Stimulated activated CD4-positive, alpha-beta T cell treated with anti-CD3 and anti-CD28 coated beads, TNF-alpha, amount 100 ng/mL, for 24 hours (primary cell): Measurements from ENCODE around the gene MAD1L1.
"Not testable (repeated sequence)": the region's sequence is repeated elsewhere in the genome, so short reads cannot be mapped to it uniquely, and the experiment has no call there.

Experiments
- DNase-seq, 3 experiments: peaks; one replicate each; pipeline ENCODE4 v3.0.0-alpha.2; 2020; ENCODE audit warnings: low read depth in 3 of 3

MAD1L1 gene

DNA sequence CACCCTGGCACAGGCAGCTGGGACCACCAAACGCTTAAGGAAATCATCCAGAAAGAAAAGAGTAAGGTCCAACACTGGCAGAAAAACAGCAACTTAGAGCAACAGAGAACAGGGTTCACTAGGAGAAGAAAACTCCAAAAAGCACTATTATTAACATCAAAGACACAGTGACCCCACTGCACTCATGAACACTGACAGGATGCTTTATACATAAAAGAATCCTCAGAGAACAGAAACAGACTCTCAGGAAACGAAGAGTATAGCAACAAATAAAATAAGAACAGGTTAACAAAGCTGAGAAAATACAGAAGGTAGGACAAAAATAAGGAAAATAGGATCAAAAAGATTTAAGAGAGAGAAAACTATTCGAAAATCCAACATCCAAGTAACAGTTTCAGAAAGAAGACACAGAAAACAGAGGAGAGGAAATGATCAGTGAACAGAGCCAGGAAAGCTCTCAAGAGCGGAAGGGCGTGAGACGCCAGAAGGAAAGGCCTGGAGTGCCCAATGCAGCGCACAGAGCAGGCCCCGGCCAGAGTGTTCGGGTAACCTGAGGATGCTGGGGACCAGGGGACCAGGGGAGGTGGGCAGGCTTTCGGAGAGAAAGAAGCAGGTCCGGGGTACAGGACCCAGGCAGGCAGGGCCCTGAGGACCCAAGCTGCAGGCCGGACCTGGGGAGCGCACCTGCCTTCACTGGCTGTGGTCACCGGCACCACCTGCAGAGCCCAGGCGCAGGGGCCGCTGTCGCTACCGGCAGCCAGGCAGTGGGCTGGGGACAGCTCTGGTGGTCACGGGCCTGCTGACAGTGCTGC, 258.2 kb downstream of the MAD1L1 start:
- DNase-seq = no peak

DNA sequence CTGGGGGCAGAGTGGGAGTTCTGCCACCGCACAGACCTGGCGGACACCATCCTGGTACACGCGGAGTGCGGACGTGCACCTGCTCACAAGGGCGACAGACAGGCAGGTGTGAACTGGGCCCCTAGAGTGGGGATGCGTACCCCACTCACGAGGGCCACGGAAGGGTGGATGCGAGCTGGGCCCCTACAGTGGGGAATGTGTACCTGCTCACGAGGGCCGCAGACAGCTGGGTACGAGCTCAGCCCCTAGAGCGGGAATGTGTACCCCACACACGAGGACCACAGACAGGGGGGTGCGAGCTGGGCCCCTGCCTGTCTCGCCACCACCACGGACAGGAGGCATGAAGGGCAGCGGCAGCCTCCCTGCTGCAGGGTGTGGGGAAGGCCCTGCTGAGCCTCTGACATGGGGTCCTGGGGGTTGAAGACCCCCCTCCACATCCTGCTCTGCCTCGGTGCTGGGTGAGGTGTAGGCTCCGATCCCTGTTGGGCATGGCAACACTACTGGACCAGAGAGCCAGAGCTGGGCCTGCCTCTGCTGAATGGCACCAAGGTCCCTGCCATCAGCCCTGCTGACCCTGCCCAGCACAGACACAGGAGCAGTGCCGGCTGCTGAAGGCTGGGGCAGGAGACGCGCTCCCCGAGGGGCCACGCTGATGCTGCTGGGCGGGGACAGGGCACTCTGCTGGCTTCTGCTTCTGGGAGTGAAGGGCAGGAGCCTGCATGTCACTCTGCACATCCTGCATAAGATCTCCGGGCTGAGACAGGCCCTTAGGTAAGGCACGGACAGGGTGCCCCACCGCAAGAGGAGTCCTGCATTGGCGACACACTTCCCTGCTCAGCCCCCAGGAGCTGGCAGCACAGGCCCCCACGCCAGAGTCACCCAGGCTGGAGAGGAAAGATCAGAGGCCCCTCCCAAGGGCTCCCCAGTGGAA, 259.2 kb downstream of the MAD1L1 start:
- no peak for DNase-seq

DNA sequence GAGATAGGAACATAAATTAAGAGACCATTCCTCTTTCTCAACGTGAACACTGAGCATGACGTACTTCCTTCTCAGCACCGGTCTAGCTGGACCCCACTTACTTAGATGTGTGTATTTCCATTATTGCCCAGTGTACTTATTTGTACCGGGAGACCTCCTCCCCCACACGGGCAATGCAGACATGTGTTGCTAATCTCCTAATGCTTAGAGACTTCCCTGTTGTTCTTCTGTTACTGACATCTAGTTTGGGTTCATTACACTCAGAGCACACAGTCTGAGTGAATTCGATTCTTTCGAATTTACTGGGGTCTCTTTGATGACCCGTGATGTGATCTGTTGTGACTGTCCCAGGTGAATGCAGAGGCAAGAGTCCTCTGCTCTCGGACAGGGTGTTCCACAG, 260.0 kb downstream of the MAD1L1 start:
- no peak for DNase-seq

DNA sequence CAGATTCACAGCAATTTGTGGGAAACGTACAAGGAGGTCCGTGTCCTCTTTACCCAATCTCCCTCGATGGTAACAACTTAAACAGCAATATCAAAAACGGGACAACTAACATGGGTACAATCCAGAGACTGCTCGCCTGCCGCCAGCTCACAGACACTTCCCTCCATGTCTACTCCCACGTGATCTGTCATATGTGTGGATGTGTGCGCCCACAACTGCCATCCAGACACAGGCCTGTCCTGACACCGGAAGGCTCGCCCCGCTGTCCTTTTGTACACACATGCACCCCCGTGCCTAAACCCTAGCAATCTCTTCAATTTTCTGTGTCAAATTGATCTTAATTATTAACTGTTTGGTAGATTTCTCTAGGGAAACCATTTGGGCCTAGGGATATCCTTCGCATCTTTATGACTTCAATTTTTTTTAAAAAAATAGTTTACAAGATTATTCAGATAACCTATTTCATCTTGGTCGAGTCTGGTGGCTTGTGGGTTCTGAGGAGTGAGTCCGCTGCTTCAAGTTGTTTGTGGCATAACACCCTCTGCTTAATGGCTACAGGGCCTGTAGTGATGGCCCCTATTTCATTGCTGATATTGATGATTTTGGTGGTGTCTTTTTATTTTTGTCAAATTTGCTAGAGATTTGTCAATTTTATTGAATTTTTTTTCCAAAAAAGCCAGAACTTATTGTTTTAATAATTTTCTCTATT, 260.6 kb downstream of the MAD1L1 start:
- no peak for DNase-seq

DNA sequence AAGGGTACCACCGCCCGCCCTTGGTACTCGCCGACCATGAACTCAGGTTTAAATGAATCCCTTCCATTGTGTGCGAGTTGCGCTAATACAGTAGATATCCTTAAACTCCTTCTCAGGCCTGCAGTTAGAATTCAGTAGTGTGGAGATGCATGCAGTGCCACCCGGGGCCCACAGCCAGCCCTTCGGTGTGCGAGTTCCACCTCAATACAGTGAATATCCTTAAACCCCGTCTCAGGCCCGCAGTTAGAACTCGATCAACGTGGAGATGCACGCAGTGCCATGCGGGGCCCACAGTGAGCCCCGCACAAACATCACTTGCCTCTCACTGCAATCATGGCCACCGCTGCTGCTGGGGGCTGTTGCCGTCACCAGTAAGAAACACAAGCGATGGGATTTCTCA, 261.9 kb downstream of the MAD1L1 start:
- DNase-seq = no peak

DNA sequence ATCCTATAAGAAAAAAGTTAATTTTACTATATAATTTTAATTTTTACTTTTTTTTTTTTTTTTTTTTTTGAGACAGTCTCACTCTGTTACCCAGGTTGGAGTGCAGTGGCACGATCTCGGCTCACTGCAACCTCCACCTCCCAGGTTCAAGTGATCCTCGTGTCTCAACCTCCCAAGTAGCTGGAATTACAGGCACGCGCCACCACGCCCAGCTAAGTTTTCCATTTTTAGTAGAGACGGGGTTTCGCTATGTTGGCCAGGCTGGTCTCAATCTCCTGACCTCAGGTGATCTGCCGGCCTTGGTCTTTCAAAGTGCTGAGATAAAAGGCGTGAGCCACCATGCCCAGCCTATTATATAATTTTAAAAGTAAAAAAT, 262.5 kb downstream of the MAD1L1 start:
- not testable (repeated sequence) for DNase-seq

DNA sequence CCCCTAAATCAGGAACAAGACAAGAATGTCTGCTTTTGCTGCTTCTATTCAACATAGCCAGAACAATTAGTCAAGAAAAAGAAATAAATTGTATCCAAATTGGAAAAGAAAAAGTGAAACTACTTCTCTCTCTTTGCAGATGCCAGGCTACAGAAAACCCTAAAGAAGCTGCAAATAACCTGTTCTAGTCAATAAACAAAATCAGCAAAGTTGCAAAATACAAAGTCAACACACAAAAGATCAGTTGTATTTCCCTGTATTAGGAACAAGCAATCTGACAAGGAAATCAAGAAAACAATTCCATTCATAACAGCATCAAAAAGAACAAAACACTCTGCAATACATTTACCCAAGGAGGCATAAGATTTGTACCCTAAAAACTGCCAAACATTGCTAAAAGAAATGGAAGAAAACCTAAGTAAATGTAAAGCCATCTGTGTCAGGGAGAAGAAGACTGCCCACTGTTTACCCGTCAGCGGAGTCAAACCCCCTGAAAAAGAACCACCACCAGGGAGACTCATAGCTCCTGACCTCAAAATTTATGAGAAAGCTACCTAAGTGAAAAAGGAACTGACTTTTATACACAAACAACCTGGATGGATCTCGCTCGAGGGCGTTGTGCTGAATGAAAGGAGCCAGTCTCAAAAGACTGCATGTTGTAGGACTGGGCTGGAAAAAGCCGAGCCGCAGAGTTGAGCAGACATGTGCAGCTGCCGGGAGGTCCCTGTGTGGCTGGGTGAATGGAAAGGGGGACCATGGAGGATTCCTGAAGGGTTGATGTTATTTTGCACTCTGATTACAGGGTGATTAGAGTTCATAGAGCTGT, 263.1 kb downstream of the MAD1L1 start:
- DNase-seq = no peak

DNA sequence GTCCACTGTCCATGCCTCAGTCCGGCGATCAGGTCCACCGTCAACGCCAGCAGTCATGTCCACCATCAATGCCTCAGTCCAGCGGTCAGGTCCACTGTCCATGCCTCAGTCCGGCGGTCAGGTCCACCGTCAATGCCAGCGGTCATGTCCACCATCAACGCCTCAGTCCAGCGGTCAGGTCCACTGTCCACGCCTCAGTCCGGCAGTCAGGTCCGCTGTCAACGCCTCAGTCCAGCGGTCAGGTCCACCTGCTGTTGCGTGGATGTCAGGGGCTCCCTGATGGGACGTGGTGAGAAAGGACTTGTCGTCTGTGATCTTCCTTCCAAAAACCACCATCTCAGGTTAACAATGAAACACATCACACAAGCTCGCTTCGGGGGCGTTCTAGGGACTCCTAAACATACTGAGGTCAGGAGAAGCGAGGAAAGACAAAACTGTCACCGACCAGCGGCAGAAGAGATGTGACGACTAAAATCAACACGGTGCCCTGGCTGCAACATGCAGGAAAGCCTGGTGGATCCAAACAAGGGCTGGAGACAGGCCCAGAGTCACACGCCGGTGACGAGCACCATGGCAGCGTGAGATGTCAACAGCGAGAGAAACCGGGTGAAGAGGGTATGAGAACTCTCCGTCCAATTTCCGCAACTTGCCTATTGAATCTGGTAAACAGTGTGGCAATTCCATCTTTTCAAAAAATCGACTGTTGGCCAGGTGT, 264.2 kb downstream of the MAD1L1 start:
- no peak for DNase-seq

DNA sequence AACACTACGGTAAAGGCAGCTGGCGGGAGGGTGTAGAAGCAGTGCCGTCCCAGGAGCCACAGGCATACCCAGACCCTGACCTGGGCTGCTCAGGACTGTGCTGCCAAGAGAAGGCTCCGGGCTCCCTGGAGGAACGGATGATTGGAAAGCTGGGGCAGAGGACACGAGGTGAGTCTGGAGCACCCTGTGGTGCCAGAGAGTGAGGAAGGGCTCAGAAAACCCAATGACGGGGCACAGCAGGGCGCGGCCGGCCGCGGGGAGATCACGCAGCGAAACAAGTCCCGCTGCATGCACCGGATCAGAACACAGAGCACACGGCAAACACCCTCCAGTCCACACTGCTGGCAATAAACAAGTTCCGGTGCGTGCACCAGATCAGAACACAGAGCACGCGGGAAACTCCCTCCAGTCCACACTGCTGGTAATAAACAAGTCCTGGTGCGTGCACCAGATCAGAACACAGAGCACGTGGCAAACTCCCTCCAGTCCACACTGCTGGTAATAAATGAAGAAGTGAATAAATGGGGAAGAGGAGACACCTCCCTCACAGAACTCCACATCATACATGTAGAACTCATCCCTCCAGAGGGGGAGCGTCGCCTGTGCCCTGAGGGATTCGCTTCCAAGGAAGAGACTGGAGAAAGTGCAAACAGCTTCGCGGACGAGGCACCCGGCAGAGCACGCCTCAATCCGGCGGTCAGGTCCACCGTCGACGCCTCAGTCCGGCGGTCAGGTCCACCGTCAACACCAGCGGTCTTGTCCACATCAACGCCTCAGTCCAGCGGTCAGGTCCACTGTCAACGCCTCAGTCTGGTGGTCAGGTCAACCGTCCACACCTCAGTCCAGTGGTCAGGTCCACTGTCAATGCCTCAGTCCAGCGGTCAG, 265.0 kb downstream of the MAD1L1 start:
- DNase-seq = no peak

DNA sequence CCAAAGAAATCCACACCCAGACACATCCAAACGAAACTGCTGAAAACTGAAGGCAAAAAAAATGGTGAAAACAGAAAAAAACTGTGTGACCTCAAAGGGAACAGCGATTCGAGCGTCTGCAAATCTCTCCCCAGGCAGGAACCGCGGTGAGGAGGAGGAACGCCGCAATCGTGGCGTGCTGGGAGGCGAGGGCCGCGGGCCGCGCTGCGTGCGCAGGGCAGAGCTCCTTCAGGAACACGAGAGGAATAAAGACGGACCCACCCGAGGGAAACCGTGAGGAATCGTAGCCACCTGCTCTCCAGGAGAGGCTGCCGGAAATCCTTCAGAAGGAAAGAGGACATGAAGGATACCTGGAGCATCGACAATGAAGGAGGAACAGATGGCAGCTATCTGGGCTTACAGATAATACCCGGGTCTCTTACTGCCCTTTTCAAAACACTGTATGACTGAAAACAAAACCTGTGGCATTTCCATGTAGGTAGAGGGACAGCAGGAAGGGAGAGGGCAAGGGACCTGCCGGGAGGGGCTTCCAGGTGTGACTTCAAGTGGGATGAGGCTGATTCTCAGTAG, 266.0 kb downstream of the MAD1L1 start:
- no peak for DNase-seq

DNA sequence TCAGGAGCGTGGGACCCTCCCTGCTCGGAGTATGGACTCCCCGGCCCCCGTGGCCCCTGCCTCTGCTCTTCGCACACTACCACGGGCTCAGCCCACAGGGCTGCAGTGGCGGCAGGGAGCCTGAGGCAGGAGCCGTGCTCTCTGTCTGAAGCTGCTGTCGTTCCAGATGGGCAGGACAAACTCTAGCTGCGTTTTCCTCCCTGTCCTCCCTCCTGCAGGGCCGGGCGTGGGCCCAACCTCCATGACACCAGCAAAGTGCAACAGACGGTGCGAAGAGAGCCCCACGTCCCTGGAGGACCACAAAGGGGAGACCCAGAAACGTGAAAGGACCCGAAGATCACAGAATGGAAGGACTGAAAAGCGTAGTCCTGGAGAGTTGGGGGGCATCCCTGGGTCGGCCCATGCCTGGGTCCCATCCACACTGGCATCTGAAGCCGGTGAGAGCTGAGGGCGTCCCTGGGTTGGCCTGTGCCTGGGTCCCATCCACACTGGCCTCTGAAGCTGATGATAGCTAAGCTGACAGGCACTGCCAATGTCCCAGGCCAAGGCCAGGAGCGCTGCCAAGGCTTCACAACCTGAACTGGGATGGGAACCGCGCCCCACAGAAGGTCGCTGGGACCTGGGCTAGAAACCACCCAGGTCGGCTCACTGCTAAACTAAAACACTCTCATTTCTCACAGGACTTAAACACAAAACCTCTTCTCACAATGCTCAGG, 267.0 kb downstream of the MAD1L1 start:
- no peak for DNase-seq

DNA sequence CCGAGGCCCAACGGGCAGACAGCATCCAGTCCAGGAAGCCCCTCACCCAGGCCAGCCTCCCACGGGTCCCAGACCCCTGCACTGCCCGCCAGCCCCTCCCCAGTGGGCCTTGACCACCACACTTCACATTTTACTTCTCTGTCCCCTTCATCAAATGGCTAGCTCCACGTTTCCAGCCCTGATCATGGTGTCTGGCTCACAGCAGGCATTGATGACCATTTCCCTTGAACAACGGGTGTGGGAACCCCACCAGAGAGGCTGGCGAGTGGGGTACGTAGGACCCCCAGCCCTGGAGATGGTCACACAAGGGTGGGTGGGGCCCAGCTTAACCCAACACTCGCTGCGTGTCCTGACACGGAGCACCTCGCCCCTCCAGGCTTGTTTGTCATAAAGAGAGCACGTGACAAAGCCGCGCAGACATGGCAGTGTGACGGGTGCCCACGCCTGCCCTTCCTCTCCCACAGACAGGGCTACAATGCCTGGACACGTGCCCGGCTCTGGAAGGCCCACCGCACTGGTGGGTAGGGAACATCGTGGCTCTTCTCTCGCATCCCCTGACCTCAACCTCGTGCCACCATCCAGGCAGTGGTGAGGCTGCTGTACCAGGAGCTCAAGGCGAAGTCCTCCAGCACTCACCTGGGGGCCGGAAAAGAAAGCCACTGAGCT, 267.7 kb downstream of the MAD1L1 start:
- DNase-seq = no peak

DNA sequence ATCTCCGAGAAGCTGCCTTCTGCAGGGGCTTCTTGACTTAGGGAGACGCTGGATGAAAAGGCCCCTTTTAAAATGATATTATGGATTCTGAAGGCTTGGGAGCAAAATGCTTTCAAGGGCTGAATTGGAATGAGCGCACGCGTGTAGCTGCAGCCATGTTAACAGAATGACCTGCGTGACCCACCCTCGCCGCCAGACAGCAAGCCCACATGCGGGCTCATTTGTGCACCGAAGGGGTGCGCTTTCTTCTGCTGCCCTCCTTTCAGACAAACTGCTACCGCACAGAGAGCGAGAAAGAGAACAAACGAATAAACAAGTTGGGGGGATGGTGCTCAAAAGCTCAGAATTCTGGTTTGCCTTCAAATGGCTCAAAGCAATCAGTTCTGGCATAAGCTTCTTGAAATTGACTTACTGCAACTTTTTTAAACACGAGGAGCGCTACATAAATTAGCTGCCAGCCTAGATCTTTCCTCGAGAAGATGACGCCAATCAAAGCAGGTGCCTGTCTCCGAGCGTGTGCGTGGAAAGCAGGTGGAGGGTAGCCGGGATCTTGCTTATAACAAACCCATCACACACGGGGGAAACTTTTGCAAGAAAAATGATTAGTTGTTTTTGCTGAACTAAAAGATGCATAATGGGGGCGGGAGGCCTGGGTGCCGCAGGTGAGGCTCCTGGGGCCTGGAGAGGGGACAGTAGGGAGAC, 268.4 kb downstream of the MAD1L1 start:
- DNase-seq = no peak

DNA sequence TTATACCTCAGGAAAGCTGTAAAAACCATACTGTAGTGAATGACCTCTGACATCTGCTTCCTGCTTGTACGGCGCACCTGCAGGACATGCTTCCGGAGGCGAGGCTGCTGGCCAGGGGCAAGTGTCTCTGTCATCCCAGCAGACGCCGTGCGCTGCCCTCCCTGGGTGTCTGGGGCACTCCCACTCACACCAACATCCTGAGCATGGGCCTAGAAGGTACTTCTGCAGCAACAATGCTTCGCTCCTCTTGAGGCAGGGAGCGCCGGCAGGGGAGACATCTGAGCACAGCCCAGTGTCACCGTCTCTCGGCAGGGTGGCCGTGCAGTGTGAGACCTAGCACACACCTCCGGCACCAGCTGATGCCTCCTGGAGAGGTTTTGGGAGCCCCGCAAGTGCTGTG, 269.2 kb downstream of the MAD1L1 start:
- DNase-seq = no peak

DNA sequence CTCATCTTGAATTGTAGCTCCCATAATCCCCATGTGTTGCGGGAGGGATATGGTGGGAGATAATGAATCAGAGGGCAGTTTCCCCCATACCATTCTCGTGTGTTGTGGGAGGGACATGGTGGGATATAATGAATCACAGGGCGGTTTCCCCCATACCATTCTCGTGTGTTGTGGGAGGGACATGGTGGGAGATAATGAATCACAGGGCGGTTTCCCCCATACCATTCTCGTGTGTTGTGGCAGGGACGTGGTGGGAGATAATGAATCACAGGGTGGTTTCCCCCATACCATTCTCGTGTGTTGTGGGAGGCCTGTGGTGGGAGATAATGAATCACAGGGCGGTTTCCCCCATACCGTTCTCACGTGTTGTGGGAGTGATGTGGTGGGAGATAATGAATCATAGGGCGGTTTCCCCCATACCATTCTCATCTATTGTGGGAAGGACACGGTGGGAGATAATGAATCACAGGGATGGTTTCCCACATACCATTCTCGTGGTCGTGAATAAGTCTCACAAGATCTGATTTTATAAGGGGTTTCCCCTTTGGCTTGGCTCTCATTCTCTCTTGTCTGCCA, 271.0 kb downstream of the MAD1L1 start:
- peak in 2 of 3 experiments; percentile 47 to 51 for DNase-seq

DNA sequence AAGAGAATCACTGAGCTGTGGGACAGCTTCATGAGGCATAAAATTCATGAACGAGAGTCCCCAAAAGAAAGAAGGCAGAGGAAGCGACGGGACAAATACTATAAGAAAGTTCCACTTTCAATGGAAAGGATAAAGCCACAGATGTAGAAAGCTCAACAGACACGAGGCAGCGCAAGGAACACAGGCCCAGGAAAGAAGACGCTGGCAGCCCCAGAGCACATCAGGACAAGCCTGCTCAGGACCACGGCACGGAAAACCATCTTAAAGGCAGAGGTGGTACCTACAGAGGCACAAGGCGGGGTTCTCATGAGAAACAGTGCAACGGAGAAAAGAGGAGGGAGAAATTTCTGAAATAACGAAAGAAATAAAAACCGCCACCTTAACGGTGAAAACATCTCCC, 273.4 kb downstream of the MAD1L1 start:
- DNase-seq = no peak
